ENCODE data around the gene NCKAP1. TPM values are rescaled to one million over a fixed set of nuclear protein-coding genes. Genes with fewer than 3 reads are reported as not detected.

NCKAP1 gene
- total and polyA plus RNA-seq, 10 of the 15 experiments (the other 5 are each of a cell fraction or from before 2014, with no cell fraction given), result 0.11 to 1.5 (median 0.52) TPM

DNA sequence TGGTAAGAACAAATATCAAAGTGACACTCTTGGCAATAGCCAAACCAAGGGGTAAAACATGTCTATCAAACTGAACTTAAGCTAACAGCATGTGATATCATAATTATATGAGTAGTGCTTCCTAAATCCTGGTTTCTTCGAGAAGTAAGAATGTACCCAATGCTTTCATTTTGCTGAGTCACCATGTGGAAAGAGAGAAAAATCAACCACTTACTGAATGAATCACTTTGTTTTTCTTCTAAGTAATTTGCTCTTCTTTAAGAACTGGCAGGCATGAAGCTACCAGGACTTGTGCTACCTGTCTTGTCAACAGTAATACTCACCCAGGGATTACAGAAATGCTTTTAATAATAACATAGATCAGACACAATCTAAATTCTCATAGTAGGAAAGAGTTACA, 21.3 kb upstream of the NCKAP1 start:
- Histone ChIP-seq H3K4me1 (ENCODE audit: control insufficient read depth, insufficient read depth, low read length) (no peaks in the 10 kb centered on the region), H2AFZ (ENCODE audit: control insufficient read depth, low read depth, low read length) (no peak overlapping the region), H3K4me2 (ENCODE audit: control insufficient read depth, insufficient read depth) (no peak overlapping the region), H3K9me3 (replicated peaks; ENCODE audit: control insufficient read depth, insufficient read depth, low read length) (no peaks in the 10 kb centered on the region), H3K4me3 (no peak overlapping the region), H4K20me1 (ENCODE audit: control insufficient read depth, insufficient read depth) (no peaks in the 10 kb centered on the region), H3K27ac (ENCODE audit: control insufficient read depth, insufficient read depth) (no peak overlapping the region), H3K27me3 (replicated peaks in 1 of 2; ENCODE audit: control insufficient read depth in 2 of 2, insufficient read depth in 2 of 2, low read length in 1 of 2) (no peaks in the 10 kb centered on the region), H3K36me3 (ENCODE audit: control insufficient read depth in 2 of 2, insufficient read depth in 2 of 2, low read length in 1 of 2) (no peaks in the 10 kb centered on the region), H3K9ac (ENCODE audit: control insufficient read depth, insufficient read depth, low read length) (no peak overlapping the region), H3K79me2 (ENCODE audit: control insufficient read depth, insufficient read depth, low read length) (no peaks in the 10 kb centered on the region)
- TF ChIP-seq GABPA (IDR thresholded peaks at IDR 0.05; ENCODE audit: low read depth), result no peak
- TF ChIP-seq NR2C2 (IDR thresholded peaks at IDR 0.05; ENCODE audit: borderline replicate concordance, control insufficient read depth, insufficient read length, low read depth), result no peak
- TF ChIP-seq, protein P1, sequence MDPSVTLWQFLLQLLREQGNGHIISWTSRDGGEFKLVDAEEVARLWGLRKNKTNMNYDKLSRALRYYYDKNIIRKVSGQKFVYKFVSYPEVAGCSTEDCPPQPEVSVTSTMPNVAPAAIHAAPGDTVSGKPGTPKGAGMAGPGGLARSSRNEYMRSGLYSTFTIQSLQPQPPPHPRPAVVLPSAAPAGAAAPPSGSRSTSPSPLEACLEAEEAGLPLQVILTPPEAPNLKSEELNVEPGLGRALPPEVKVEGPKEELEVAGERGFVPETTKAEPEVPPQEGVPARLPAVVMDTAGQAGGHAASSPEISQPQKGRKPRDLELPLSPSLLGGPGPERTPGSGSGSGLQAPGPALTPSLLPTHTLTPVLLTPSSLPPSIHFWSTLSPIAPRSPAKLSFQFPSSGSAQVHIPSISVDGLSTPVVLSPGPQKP (IDR thresholded peaks at IDR 0.05; ENCODE audit: low read depth, low read length), result no peak
- TF ChIP-seq, protein P2, sequence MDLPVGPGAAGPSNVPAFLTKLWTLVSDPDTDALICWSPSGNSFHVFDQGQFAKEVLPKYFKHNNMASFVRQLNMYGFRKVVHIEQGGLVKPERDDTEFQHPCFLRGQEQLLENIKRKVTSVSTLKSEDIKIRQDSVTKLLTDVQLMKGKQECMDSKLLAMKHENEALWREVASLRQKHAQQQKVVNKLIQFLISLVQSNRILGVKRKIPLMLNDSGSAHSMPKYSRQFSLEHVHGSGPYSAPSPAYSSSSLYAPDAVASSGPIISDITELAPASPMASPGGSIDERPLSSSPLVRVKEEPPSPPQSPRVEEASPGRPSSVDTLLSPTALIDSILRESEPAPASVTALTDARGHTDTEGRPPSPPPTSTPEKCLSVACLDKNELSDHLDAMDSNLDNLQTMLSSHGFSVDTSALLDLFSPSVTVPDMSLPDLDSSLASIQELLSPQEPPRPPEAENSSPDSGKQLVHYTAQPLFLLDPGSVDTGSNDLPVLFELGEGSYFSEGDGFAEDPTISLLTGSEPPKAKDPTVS (IDR thresholded peaks at IDR 0.05; ENCODE audit: low read depth, low read length), result no peak
- no peak for TF ChIP-seq TCF7 (IDR thresholded peaks at IDR 0.05; ENCODE audit: borderline replicate concordance)
- TF ChIP-seq IKZF2 (IDR thresholded peaks at IDR 0.05), result no peak
- TF ChIP-seq EZH2 (IDR thresholded peaks at IDR 0.05; ENCODE audit: borderline replicate concordance, control insufficient read depth, low read depth, low read length), result no peak
- TF ChIP-seq, protein P3, sequence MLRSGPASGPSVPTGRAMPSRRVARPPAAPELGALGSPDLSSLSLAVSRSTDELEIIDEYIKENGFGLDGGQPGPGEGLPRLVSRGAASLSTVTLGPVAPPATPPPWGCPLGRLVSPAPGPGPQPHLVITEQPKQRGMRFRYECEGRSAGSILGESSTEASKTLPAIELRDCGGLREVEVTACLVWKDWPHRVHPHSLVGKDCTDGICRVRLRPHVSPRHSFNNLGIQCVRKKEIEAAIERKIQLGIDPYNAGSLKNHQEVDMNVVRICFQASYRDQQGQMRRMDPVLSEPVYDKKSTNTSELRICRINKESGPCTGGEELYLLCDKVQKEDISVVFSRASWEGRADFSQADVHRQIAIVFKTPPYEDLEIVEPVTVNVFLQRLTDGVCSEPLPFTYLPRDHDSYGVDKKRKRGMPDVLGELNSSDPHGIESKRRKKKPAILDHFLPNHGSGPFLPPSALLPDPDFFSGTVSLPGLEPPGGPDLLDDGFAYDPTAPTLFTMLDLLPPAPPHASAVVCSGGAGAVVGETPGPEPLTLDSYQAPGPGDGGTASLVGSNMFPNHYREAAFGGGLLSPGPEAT (IDR thresholded peaks at IDR 0.05; ENCODE audit: low read depth), result no peak
- ATAC-seq (no peak), DNase-seq (ENCODE audit: low read depth, low spot score) (no peak), FAIRE-seq (no peak)
- 6% methylated on average over 1 of the region's 1 CpG for WGBS (ENCODE audit: insufficient coverage, insufficient replicate concordance, low lambda C conversion rate, missing lambda C conversion rate)
- SMC1A ChIA-PET (ENCODE audit: uncharacterized antibody, unreplicated experiment), result no interaction called here
- RAD21 ChIA-PET (ENCODE audit: unreplicated experiment), result no interaction called here
- BruUV-seq (replicated peaks), result no TSS peak
- in situ Hi-C loops (cut with MboI) (no loop called here), intact Hi-C loops (cut with micrococcal nuclease; ENCODE audit: unreplicated experiment) (no loop called here)
- CTCF ChIA-PET, result interaction anchor here (0.7 to 2.2 kb wide), 2 partner anchors 13 to 19 kb away, joined by 3 to 5 read pairs; partner anchors contain the start of gene DUSP19
- POLR2A ChIA-PET, result interaction anchor here (0.6 kb wide), 1 partner anchor 17 kb away, joined by 6 read pairs; no protein-coding TSS in a partner anchor
